GM06990 (cell line): ENCODE results near the gene TNRC6B.
"Not testable (repeated sequence)": the region's sequence is repeated elsewhere in the genome, so short reads cannot be mapped to it uniquely, and the experiment has no call there.

Experiments used
- DNase-seq: peaks from one replicate; pipeline ENCODE4 v3.0.0-alpha.2; 2011; ENCODE audit not compliant: insufficient read length; ENCODE audit errors: extremely low read depth
- H3K27me3 ChIP-seq: replicated peaks from 2 replicates; pipeline ENCODE4 v1.6.0; 2011; ENCODE audit warnings: low read length; ENCODE audit not compliant: control insufficient read depth, insufficient read depth
- H3K36me3 ChIP-seq: 2 replicates; pipeline ENCODE4 v1.5.1; 2011; ENCODE audit warnings: low read length; ENCODE audit not compliant: control insufficient read depth, insufficient read depth
- H3K4me3 ChIP-seq: replicated peaks from 2 replicates; pipeline ENCODE4 v1.5.1; 2011; ENCODE audit warnings: low read depth, mild to moderate bottlenecking, control low read depth, low read length
- TF ChIP-seq, protein P1 (sequence below): IDR thresholded peaks from 2 replicates; pipeline ENCODE4 v1.5.1; 2011; ENCODE audit warnings: low read length, control low read depth, mild to moderate bottlenecking, inconsistent platforms; ENCODE audit not compliant: insufficient read depth, poor library complexity, severe bottlenecking

The TNRC6B gene

DNA sequence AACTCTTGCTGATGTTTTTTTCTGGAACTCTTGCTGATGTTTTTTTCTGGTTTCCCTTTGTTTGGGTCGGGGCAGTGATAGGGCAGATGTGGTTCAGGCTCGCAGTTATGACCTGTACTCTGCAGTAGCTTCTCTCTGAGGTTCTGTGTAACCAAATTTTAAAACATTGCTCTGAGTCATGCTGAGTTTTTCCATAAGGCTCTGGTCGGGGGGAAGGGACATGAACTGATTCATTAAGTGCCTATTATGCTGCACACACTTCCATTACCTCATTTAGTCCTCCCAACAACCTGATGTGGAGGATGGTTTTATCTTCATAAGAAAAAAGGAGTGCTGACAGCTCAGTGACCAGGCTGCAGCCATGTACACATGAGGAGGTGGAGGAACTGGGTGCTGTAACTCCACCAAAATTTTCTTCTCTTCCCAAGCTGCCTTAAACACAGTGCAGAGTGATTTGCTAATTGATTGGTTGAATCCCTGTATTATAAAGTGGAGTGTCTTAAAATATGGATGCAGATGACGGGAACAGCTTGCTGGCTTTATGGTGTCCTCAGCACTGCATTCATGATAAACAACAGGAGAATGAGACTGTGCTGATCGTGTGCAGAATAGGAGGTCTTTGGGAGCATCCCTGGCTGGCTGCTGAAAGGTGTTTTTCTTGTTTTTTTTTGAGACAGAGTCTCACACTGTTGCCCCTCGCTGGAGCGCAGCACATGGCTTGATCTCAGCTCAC lies 19.1 kb downstream of the TNRC6B start:
- H3K4me3 ChIP-seq = no peak overlapping the region
- DNase-seq = no peak
- H3K27me3 ChIP-seq = no peaks in the 10 kb centered on the region
- H3K36me3 ChIP-seq = no peaks in the 10 kb centered on the region
- TF ChIP-seq, protein P1, sequence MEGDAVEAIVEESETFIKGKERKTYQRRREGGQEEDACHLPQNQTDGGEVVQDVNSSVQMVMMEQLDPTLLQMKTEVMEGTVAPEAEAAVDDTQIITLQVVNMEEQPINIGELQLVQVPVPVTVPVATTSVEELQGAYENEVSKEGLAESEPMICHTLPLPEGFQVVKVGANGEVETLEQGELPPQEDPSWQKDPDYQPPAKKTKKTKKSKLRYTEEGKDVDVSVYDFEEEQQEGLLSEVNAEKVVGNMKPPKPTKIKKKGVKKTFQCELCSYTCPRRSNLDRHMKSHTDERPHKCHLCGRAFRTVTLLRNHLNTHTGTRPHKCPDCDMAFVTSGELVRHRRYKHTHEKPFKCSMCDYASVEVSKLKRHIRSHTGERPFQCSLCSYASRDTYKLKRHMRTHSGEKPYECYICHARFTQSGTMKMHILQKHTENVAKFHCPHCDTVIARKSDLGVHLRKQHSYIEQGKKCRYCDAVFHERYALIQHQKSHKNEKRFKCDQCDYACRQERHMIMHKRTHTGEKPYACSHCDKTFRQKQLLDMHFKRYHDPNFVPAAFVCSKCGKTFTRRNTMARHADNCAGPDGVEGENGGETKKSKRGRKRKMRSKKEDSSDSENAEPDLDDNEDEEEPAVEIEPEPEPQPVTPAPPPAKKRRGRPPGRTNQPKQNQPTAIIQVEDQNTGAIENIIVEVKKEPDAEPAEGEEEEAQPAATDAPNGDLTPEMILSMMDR = no peak

GRCh38 chr22:40197421-40197820 lies 19.7 kb downstream of the TNRC6B start:
- DNase-seq, H3K27me3 ChIP-seq, H3K36me3 ChIP-seq, H3K4me3 ChIP-seq: not testable (repeated sequence)

- Histone ChIP-seq H3K4me3 (no peak overlapping the region), H3K36me3 (no peaks in the 10 kb centered on the region), H3K27me3 (no peaks in the 10 kb centered on the region)
- TF ChIP-seq, protein P1 = no peak
- DNase-seq = no peak
Observed at GRCh38 chr22:40198733-40199132, 21.0 kb downstream of the TNRC6B start.

- Histone ChIP-seq H3K27me3 (no peaks in the 10 kb centered on the region), H3K36me3 (no peaks in the 10 kb centered on the region), H3K4me3 (no peak overlapping the region)
- TF ChIP-seq, protein P1 = no peak
- DNase-seq = no peak
Observed at GRCh38 chr22:40199223-40199622, 21.5 kb downstream of the TNRC6B start.

- no peak for DNase-seq
- TF ChIP-seq, protein P1 = no peak
Observed at GRCh38 chr22:40199852-40200251, 22.1 kb downstream of the TNRC6B start.

GRCh38 chr22:40200795-40201530 lies 23.2 kb downstream of the TNRC6B start:
- Histone ChIP-seq H3K36me3 (no peaks in the 10 kb centered on the region), H3K4me3 (no peak overlapping the region), H3K27me3 (no peaks in the 10 kb centered on the region)
- TF ChIP-seq, protein P1 = no peak
- no peak for DNase-seq

More at GRCh38 chr22:40199852-40200251, 22.1 kb downstream of the TNRC6B start:
- no peaks in the 10 kb centered on the region for H3K36me3 ChIP-seq
- H3K27me3 ChIP-seq = no peaks in the 10 kb centered on the region
- H3K4me3 ChIP-seq = no peak overlapping the region
